Chondrocyte (in vitro differentiated cells): ENCODE measurements around the gene HTR2B. TPM values are rescaled to one million over a fixed set of nuclear protein-coding genes. Genes with fewer than 3 reads are reported as not detected.

Experiments used
- DNase-seq: peaks from one replicate; pipeline ENCODE4 v3.0.0; 2021; ENCODE audit warnings: mixed read lengths, low spot score
- H3K27ac Mint-ChIP-seq: one replicate; pipeline ENCODE4 v1.8.0; 2021; ENCODE audit warnings: mild to moderate bottlenecking, moderate library complexity, mixed read lengths; ENCODE audit not compliant: unreplicated experiment
- H3K27me3 Mint-ChIP-seq: 2 replicates; pipeline ENCODE4 v1.8.0; 2021; ENCODE audit warnings: low read depth, mixed read lengths
- H3K36me3 Mint-ChIP-seq: 2 replicates; pipeline ENCODE4 v1.8.0; 2021; ENCODE audit warnings: low read depth, mixed read lengths
- H3K4me1 Mint-ChIP-seq: 2 replicates; pipeline ENCODE4 v1.8.0; 2021; ENCODE audit warnings: low read depth, mild to moderate bottlenecking, mixed read lengths
- H3K4me3 Mint-ChIP-seq: one replicate; pipeline ENCODE4 v1.8.0; 2021; ENCODE audit warnings: mild to moderate bottlenecking, moderate library complexity, mixed read lengths; ENCODE audit not compliant: unreplicated experiment
- H3K9me3 Mint-ChIP-seq: 2 replicates; pipeline ENCODE4 v1.8.0; 2021; ENCODE audit warnings: low read depth, mixed read lengths
- CTCF ChIP-seq: fragments of 200-600 bp; sonication (generic); IDR thresholded peaks from 2 replicates; pipeline ENCODE4 v1.5.0; 2021; ENCODE audit warnings: antibody characterized with exemption, mild to moderate bottlenecking, moderate library complexity
- total RNA-seq: library from RNA; stranded (reverse); gene quantifications from 3 replicates; pipeline ENCODE4 v1.2.1, GENCODE V29; 2021

Gene HTR2B
- total RNA-seq, 1 donor from 2014 or later = 0.85 TPM

- no peaks in the 10 kb centered on the region for H3K36me3 Mint-ChIP-seq
- no peaks in the 10 kb centered on the region for H3K9me3 Mint-ChIP-seq
- TF ChIP-seq CTCF = no peak
- no peaks in the 10 kb centered on the region for H3K27me3 Mint-ChIP-seq
- peak overlapping the region; percentile 35 for H3K27ac Mint-ChIP-seq
- peaks cover 48% of the 10 kb centered on the region for H3K4me1 Mint-ChIP-seq
- H3K4me3 Mint-ChIP-seq = no peak overlapping the region
- DNase-seq = no peak
Observed at GRCh38 chr2:231117922-231118613, 6.8 kb downstream of the HTR2B start.

DNA sequence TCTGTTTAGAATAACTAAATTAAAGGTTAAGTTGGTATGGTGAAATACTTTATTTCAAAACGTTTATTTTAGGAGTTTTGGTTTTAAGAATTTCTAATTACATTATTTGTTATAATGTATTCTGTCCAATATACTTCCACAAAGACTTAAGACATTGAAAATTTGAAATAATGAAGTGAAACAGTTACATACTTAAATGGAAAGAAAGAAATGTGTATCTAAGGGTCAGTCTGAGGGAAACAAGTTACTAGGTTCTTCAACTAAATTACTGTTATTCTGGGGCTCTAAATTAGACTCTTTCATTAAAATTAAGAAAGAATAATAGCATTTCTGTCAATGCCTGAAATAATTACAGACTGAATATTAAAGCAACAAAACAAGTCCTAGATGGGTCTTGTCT lies 7.7 kb downstream of the HTR2B start:
- DNase-seq = no peak
- Mint-ChIP-seq H3K27me3 (no peaks in the 10 kb centered on the region), H3K4me3 (no peak overlapping the region), H3K4me1 (peaks cover 57% of the 10 kb centered on the region), H3K27ac (no peak overlapping the region), H3K9me3 (no peaks in the 10 kb centered on the region), H3K36me3 (no peaks in the 10 kb centered on the region)
- TF ChIP-seq CTCF = no peak

GRCh38 chr2:231115651-231116050 lies 9.2 kb downstream of the HTR2B start:
- H3K9me3 Mint-ChIP-seq = no peaks in the 10 kb centered on the region
- TF ChIP-seq CTCF = no peak
- H3K27me3 Mint-ChIP-seq = no peaks in the 10 kb centered on the region
- peaks cover 72% of the 10 kb centered on the region for H3K4me1 Mint-ChIP-seq
- no peak overlapping the region for H3K27ac Mint-ChIP-seq
- DNase-seq = no peak
- no peak overlapping the region for H3K4me3 Mint-ChIP-seq
- H3K36me3 Mint-ChIP-seq = peaks cover 2% of the 10 kb centered on the region

DNA sequence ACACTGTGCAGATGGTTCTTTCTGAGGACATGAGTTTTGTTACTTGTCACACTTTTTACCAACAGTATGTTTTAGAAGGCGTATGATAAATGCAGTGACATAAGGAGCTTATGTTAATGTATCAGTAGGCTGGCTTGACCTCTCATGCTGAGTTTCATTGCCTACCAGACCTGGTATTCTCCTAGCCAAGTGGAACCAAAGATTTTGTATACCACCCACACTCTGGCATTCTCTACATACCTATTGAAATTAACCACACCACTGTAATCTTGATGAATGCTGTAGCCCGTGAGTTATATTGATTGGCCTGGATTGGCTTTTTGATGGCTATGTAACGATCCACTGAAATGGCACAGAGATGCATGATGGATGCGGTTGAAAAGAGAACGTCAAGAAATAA lies 11.4 kb downstream of the HTR2B start:
- Mint-ChIP-seq H3K27ac (peak overlapping the region; percentile 94), H3K4me3 (no peak overlapping the region), H3K27me3 (no peaks in the 10 kb centered on the region), H3K4me1 (peaks cover 76% of the 10 kb centered on the region), H3K36me3 (peaks cover 6% of the 10 kb centered on the region), H3K9me3 (no peaks in the 10 kb centered on the region)
- TF ChIP-seq CTCF = no peak
- no peak for DNase-seq

- H3K4me1 Mint-ChIP-seq = peaks cover 73% of the 10 kb centered on the region
- no peaks in the 10 kb centered on the region for H3K27me3 Mint-ChIP-seq
- no peak for TF ChIP-seq CTCF
- no peak for DNase-seq
- H3K9me3 Mint-ChIP-seq = no peaks in the 10 kb centered on the region
- H3K36me3 Mint-ChIP-seq = peaks cover 8% of the 10 kb centered on the region
- peak overlapping the region; percentile 94 for H3K27ac Mint-ChIP-seq
- peak overlapping the region; percentile 28 for H3K4me3 Mint-ChIP-seq
Observed at GRCh38 chr2:231111987-231112386, 12.9 kb downstream of the HTR2B start.
